Measurements from ENCODE around the gene RAB1A.

DNA sequence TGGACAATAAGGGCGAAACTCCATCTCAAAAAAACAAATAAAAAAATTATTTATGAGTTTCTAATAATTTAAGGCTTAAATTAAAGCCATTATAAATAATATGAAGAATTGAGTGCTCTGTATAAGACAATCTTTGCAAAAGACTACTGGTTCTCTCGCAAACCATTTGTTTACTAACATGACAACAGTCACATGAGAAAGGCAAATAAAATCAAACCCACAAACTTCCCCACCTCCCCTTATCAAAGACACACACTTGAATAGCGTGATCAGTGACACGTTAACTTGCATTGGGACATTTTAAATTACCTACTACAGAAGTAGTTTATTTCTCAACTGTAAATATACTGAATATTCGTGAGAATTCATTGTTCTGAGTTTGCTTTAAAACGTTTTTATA, 21.1 kb downstream of the RAB1A start:
- TF ChIP-seq, protein P1, sequence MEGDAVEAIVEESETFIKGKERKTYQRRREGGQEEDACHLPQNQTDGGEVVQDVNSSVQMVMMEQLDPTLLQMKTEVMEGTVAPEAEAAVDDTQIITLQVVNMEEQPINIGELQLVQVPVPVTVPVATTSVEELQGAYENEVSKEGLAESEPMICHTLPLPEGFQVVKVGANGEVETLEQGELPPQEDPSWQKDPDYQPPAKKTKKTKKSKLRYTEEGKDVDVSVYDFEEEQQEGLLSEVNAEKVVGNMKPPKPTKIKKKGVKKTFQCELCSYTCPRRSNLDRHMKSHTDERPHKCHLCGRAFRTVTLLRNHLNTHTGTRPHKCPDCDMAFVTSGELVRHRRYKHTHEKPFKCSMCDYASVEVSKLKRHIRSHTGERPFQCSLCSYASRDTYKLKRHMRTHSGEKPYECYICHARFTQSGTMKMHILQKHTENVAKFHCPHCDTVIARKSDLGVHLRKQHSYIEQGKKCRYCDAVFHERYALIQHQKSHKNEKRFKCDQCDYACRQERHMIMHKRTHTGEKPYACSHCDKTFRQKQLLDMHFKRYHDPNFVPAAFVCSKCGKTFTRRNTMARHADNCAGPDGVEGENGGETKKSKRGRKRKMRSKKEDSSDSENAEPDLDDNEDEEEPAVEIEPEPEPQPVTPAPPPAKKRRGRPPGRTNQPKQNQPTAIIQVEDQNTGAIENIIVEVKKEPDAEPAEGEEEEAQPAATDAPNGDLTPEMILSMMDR (IDR thresholded peaks at IDR 0.05) = no peak
- TF ChIP-seq POLR2A (IDR thresholded peaks at IDR 0.05) = no peak
